ENCODE results near the gene PLEKHA1. TPM values are rescaled to one million over a fixed set of nuclear protein-coding genes. Genes with fewer than 3 reads are reported as not detected.

Gene PLEKHA1
- total RNA-seq, 1 experiment from 2014 or later = 31.0 TPM

GRCh38 chr10:122346326-122346950, 28.1 kb upstream of the PLEKHA1 start:
- H3K9me3 Mint-ChIP-seq (ENCODE audit: low read depth, unreplicated experiment) = peaks cover 4% of the 10 kb centered on the region
- no peak for TF ChIP-seq CTCF (IDR thresholded peaks at IDR 0.05; ENCODE audit: unreplicated experiment)
- no TSS peak for BruUV-seq (replicated peaks)
- peaks cover 5% of the 10 kb centered on the region for H3K36me3 Mint-ChIP-seq (ENCODE audit: insufficient read depth, unreplicated experiment)
- intact Hi-C loops (cut with micrococcal nuclease; ENCODE audit: unreplicated experiment) = loop anchor here (5.0 kb wide), 1 partner anchor 49 kb away; no protein-coding TSS in a partner anchor
- no peak for DNase-seq
- H3K4me1 Mint-ChIP-seq (ENCODE audit: low read depth, unreplicated experiment) = peaks cover 19% of the 10 kb centered on the region
- H3K27ac Mint-ChIP-seq (ENCODE audit: unreplicated experiment) = no peak overlapping the region
- no peak overlapping the region for H3K4me3 Mint-ChIP-seq (ENCODE audit: low read depth, unreplicated experiment)
- CTCF ChIA-PET = no interaction called here
- H3K27me3 Mint-ChIP-seq (ENCODE audit: unreplicated experiment) = no peaks in the 10 kb centered on the region

- no peaks in the 10 kb centered on the region for H3K27me3 Mint-ChIP-seq (ENCODE audit: unreplicated experiment)
- no peak for TF ChIP-seq CTCF (IDR thresholded peaks at IDR 0.05; ENCODE audit: unreplicated experiment)
- H3K9me3 Mint-ChIP-seq (ENCODE audit: low read depth, unreplicated experiment) = peaks cover 4% of the 10 kb centered on the region
- peaks cover 5% of the 10 kb centered on the region for H3K36me3 Mint-ChIP-seq (ENCODE audit: insufficient read depth, unreplicated experiment)
- DNase-seq = no peak
- H3K4me1 Mint-ChIP-seq (ENCODE audit: low read depth, unreplicated experiment) = peaks cover 19% of the 10 kb centered on the region
- H3K27ac Mint-ChIP-seq (ENCODE audit: unreplicated experiment) = no peak overlapping the region
- no TSS peak for BruUV-seq (replicated peaks)
- no peak overlapping the region for H3K4me3 Mint-ChIP-seq (ENCODE audit: low read depth, unreplicated experiment)
- intact Hi-C loops (cut with micrococcal nuclease; ENCODE audit: unreplicated experiment) = loop anchor here (5.0 kb wide), 1 partner anchor 50 kb away; no protein-coding TSS in a partner anchor
- CTCF ChIA-PET = interaction anchor here (0.6 kb wide), 1 partner anchor 11 kb away, joined by 3 read pairs; no protein-coding TSS in a partner anchor
Measured at GRCh38 chr10:122347170-122347841, 27.2 kb upstream of the PLEKHA1 start.

- DNase-seq = no peak
- TF ChIP-seq CTCF (IDR thresholded peaks at IDR 0.05; ENCODE audit: unreplicated experiment) = no peak
- Mint-ChIP-seq H3K27ac (ENCODE audit: unreplicated experiment) (no peak overlapping the region), H3K9me3 (ENCODE audit: low read depth, unreplicated experiment) (peaks cover 4% of the 10 kb centered on the region), H3K4me1 (ENCODE audit: low read depth, unreplicated experiment) (peaks cover 19% of the 10 kb centered on the region), H3K27me3 (ENCODE audit: unreplicated experiment) (no peaks in the 10 kb centered on the region), H3K4me3 (ENCODE audit: low read depth, unreplicated experiment) (no peak overlapping the region), H3K36me3 (ENCODE audit: insufficient read depth, unreplicated experiment) (peaks cover 5% of the 10 kb centered on the region)
- intact Hi-C loops (cut with micrococcal nuclease; ENCODE audit: unreplicated experiment) = loop anchor here (5.0 kb wide), 1 partner anchor 51 kb away; no protein-coding TSS in a partner anchor
- CTCF ChIA-PET = interaction anchor here (0.6 kb wide), 1 partner anchor 88 kb away, joined by 4 read pairs; no protein-coding TSS in a partner anchor
- no TSS peak for BruUV-seq (replicated peaks)
Measured at GRCh38 chr10:122348512-122348911, 26.0 kb upstream of the PLEKHA1 start.

- TF ChIP-seq CTCF (IDR thresholded peaks at IDR 0.05; ENCODE audit: unreplicated experiment) = no peak
- intact Hi-C loops (cut with micrococcal nuclease; ENCODE audit: unreplicated experiment) = loop anchor here (5.0 kb wide), 1 partner anchor 52 kb away; no protein-coding TSS in a partner anchor
- H3K9me3 Mint-ChIP-seq (ENCODE audit: low read depth, unreplicated experiment) = peaks cover 4% of the 10 kb centered on the region
- BruUV-seq (replicated peaks) = no TSS peak
- H3K4me1 Mint-ChIP-seq (ENCODE audit: low read depth, unreplicated experiment) = peaks cover 19% of the 10 kb centered on the region
- no peak overlapping the region for H3K4me3 Mint-ChIP-seq (ENCODE audit: low read depth, unreplicated experiment)
- H3K27ac Mint-ChIP-seq (ENCODE audit: unreplicated experiment) = no peak overlapping the region
- peaks cover 5% of the 10 kb centered on the region for H3K36me3 Mint-ChIP-seq (ENCODE audit: insufficient read depth, unreplicated experiment)
- CTCF ChIA-PET = interaction anchor here (0.6 kb wide), 1 partner anchor 88 kb away, joined by 4 read pairs; no protein-coding TSS in a partner anchor
- H3K27me3 Mint-ChIP-seq (ENCODE audit: unreplicated experiment) = no peaks in the 10 kb centered on the region
- DNase-seq = no peak
Measured at GRCh38 chr10:122348935-122349361, 25.6 kb upstream of the PLEKHA1 start.

Measured in Calu3 (cell line).